HG02981 (cell line): ENCODE results near the gene KCNAB2.
A peak's percentile ranks its signal among the peaks of the same experiment; 100 is the strongest.
"Not testable (repeated sequence)": the region's sequence is repeated elsewhere in the genome, so short reads cannot be mapped to it uniquely, and the experiment has no call there.

Experiments used
- ATAC-seq: cut with Tn5 transposase; IDR thresholded peaks from one replicate; pipeline ENCODE4 v1.9.1; 2021; ENCODE audit warnings: mild to moderate bottlenecking, moderate library complexity; ENCODE audit not compliant: unreplicated experiment

KCNAB2 gene

GRCh38 chr1:6009120-6010040, 36.3 kb upstream of the KCNAB2 start:
- no peak for ATAC-seq

GRCh38 chr1:6010554-6010953, 35.1 kb upstream of the KCNAB2 start:
- no peak for ATAC-seq

- no peak for ATAC-seq
Measured at GRCh38 chr1:6011161-6011945, 34.3 kb upstream of the KCNAB2 start.

GRCh38 chr1:6011946-6012258, 33.8 kb upstream of the KCNAB2 start:
- ATAC-seq: no peak

GRCh38 chr1:6012529-6013318, 33.0 kb upstream of the KCNAB2 start:
- ATAC-seq: no peak

- ATAC-seq: no peak
Measured at GRCh38 chr1:6013491-6013890, 32.2 kb upstream of the KCNAB2 start.

- no peak for ATAC-seq
Measured at GRCh38 chr1:6014130-6014999, 31.3 kb upstream of the KCNAB2 start.

- no peak for ATAC-seq
Measured at GRCh38 chr1:6016191-6016865, 29.4 kb upstream of the KCNAB2 start.

GRCh38 chr1:6017654-6018053, 28.0 kb upstream of the KCNAB2 start:
- ATAC-seq: not testable (repeated sequence)

- ATAC-seq: no peak
Measured at GRCh38 chr1:6019166-6019845, 26.4 kb upstream of the KCNAB2 start.

- ATAC-seq: no peak
Measured at GRCh38 chr1:6022193-6022592, 23.5 kb upstream of the KCNAB2 start.

- no peak for ATAC-seq
Measured at GRCh38 chr1:6023346-6023745, 22.3 kb upstream of the KCNAB2 start.

GRCh38 chr1:6024376-6024775, 21.3 kb upstream of the KCNAB2 start:
- no peak for ATAC-seq

GRCh38 chr1:6025269-6026094, 20.2 kb upstream of the KCNAB2 start:
- ATAC-seq: no peak

GRCh38 chr1:6026095-6026809, 19.4 kb upstream of the KCNAB2 start:
- ATAC-seq: peak; percentile 72

GRCh38 chr1:6027591-6027990, 18.1 kb upstream of the KCNAB2 start:
- no peak for ATAC-seq

- peak; percentile 27 for ATAC-seq
Measured at GRCh38 chr1:6028042-6028850, 17.4 kb upstream of the KCNAB2 start.
